Progenitor cell of endocrine pancreas (in vitro differentiated cells): ENCODE measurements around the gene KRT77. TPM values are rescaled to one million over a fixed set of nuclear protein-coding genes. Genes with fewer than 3 reads are reported as not detected.

ENCODE experiments used
- DNase-seq: peaks from one replicate; pipeline ENCODE4 v3.0.0; 2021; ENCODE audit warnings: low spot score; ENCODE audit not compliant: unreplicated experiment
- H3K27ac Mint-ChIP-seq: 2 replicates; pipeline ENCODE4 v1.8.0; 2021; ENCODE audit warnings: mild to moderate bottlenecking, moderate library complexity, mixed read lengths
- H3K27me3 Mint-ChIP-seq: 2 replicates; pipeline ENCODE4 v1.8.0; 2021; ENCODE audit warnings: mixed read lengths
- H3K36me3 Mint-ChIP-seq: 2 replicates; pipeline ENCODE4 v1.8.0; 2022; ENCODE audit warnings: mixed read lengths; ENCODE audit not compliant: insufficient read depth
- H3K4me1 Mint-ChIP-seq: 2 replicates; pipeline ENCODE4 v1.8.0; 2021; ENCODE audit warnings: low read depth, mixed read lengths
- H3K4me3 Mint-ChIP-seq: 2 replicates; pipeline ENCODE4 v1.8.0; 2021; ENCODE audit warnings: low read depth, mild to moderate bottlenecking, moderate library complexity, mixed read lengths
- H3K9me3 Mint-ChIP-seq: 2 replicates; pipeline ENCODE4 v1.8.0; 2021; ENCODE audit warnings: low read depth, mixed read lengths
- CTCF ChIP-seq: fragments of 200-600 bp; sonication (generic); IDR thresholded peaks from one replicate; pipeline ENCODE4 v1.5.0; 2021; ENCODE audit warnings: antibody characterized with exemption, mild to moderate bottlenecking; ENCODE audit not compliant: unreplicated experiment
- total RNA-seq: library from RNA; stranded (reverse); gene quantifications from 2 replicates; pipeline ENCODE4 v1.2.1, GENCODE V29; 2021

The KRT77 gene
- total RNA-seq, 1 donor from 2014 or later, result not detected

GRCh38 chr12:52662918-52663229 lies 40.5 kb downstream of the KRT77 start:
- Mint-ChIP-seq H3K9me3 (no peaks in the 10 kb centered on the region), H3K4me1 (no peaks in the 10 kb centered on the region), H3K27me3 (peaks cover 54% of the 10 kb centered on the region), H3K27ac (no peak overlapping the region), H3K4me3 (no peak overlapping the region), H3K36me3 (no peaks in the 10 kb centered on the region)
- no peak for TF ChIP-seq CTCF
- DNase-seq, result no peak

GRCh38 chr12:52662093-52662917 lies 41.0 kb downstream of the KRT77 start:
- Mint-ChIP-seq H3K27me3 (peaks cover 54% of the 10 kb centered on the region), H3K9me3 (no peaks in the 10 kb centered on the region), H3K4me3 (no peak overlapping the region), H3K4me1 (no peaks in the 10 kb centered on the region), H3K36me3 (no peaks in the 10 kb centered on the region), H3K27ac (no peak overlapping the region)
- no peak for DNase-seq
- TF ChIP-seq CTCF, result no peak

- DNase-seq, result no peak
- no peaks in the 10 kb centered on the region for H3K9me3 Mint-ChIP-seq
- no peak for TF ChIP-seq CTCF
- no peak overlapping the region for H3K4me3 Mint-ChIP-seq
- H3K27ac Mint-ChIP-seq, result no peak overlapping the region
- H3K4me1 Mint-ChIP-seq, result no peaks in the 10 kb centered on the region
- H3K36me3 Mint-ChIP-seq, result no peaks in the 10 kb centered on the region
- peaks cover 52% of the 10 kb centered on the region for H3K27me3 Mint-ChIP-seq
Measured at GRCh38 chr12:52661668-52662067, 41.7 kb downstream of the KRT77 start.

GRCh38 chr12:52660934-52661499 lies 42.3 kb downstream of the KRT77 start:
- H3K4me1 Mint-ChIP-seq, result no peaks in the 10 kb centered on the region

GRCh38 chr12:52659951-52660350 lies 43.4 kb downstream of the KRT77 start:
- H3K4me1 Mint-ChIP-seq, result peaks cover 2% of the 10 kb centered on the region
- H3K36me3 Mint-ChIP-seq, result no peaks in the 10 kb centered on the region
- no peak for TF ChIP-seq CTCF
- peaks cover 48% of the 10 kb centered on the region for H3K27me3 Mint-ChIP-seq
- no peaks in the 10 kb centered on the region for H3K9me3 Mint-ChIP-seq
- H3K27ac Mint-ChIP-seq, result no peak overlapping the region
- no peak overlapping the region for H3K4me3 Mint-ChIP-seq
- no peak for DNase-seq

More at GRCh38 chr12:52660934-52661499, 42.3 kb downstream of the KRT77 start:
- Mint-ChIP-seq H3K36me3 (no peaks in the 10 kb centered on the region), H3K27ac (no peak overlapping the region), H3K9me3 (no peaks in the 10 kb centered on the region), H3K4me3 (no peak overlapping the region), H3K27me3 (peaks cover 51% of the 10 kb centered on the region)
- TF ChIP-seq CTCF, result no peak
- no peak for DNase-seq
